Measurements from ENCODE around the gene DPP7.
"Not testable (repeated sequence)": the region's sequence is repeated elsewhere in the genome, so short reads cannot be mapped to it uniquely, and the experiment has no call there.

The DPP7 gene

DNA sequence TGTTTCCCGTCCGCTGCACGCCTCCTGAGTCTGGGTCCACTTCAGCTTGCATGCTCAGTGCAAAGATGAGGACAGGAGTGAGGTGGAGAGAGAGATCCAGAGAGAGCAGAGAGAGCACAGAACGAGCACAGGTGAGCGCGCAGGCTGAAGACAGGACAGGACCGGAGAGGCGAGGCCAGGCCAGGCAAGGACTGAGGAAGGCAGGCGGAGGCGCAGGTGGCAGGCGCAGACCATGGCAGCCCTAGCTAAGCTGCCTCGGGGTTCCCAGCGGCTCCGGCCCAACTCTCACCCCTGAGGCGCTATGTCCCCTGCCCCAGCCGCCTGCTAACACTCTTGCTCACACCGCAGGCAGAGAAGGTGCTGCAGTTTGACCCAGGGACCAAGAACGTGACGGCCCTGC lies 34.1 kb upstream of the DPP7 start:
- in situ Hi-C loops (cut with HindIII; ENCODE audit: low sequenced_read_pairs): no loop called here

DNA sequence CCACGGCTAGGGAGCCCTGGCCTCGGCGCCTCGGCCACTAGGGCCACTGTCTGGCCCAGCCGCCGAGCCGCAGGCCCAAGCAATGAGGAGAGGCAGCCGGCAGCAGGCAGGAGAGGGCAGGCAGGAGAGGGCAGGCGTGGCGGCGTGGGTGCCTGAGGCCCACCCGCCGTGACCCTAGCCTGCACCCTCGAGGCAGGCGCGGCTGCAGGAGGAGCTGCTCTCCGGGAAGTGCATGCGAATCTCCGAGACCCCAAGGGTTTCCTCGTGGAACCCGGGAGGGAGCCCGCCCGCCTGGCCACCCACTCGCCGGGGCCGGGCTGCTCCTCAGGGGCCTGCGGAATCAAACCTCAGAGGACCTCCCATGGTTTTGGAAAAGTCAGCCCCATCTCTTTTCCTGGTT lies 33.7 kb upstream of the DPP7 start:
- in situ Hi-C loops (cut with HindIII; ENCODE audit: low sequenced_read_pairs): no loop called here

DNA sequence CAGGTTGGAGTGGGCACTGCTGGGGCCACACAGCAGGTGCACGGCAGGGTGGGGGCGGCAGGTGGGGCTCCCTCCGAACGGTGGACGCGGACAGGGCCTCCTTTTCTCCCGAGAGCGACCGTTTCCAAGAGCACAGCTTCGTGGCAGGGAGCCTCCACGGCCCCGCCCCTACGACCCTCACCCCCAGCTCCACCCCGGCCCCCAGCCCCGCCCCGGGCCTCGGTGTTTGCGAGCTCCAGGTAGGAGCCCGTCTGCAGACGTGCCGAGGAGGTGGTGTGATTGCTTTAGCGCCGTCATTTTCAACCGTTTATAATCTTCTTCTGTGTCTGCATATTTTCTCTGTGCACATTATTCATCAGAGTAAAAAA lies 33.2 kb upstream of the DPP7 start:
- in situ Hi-C loops (cut with HindIII; ENCODE audit: low sequenced_read_pairs): no loop called here

DNA sequence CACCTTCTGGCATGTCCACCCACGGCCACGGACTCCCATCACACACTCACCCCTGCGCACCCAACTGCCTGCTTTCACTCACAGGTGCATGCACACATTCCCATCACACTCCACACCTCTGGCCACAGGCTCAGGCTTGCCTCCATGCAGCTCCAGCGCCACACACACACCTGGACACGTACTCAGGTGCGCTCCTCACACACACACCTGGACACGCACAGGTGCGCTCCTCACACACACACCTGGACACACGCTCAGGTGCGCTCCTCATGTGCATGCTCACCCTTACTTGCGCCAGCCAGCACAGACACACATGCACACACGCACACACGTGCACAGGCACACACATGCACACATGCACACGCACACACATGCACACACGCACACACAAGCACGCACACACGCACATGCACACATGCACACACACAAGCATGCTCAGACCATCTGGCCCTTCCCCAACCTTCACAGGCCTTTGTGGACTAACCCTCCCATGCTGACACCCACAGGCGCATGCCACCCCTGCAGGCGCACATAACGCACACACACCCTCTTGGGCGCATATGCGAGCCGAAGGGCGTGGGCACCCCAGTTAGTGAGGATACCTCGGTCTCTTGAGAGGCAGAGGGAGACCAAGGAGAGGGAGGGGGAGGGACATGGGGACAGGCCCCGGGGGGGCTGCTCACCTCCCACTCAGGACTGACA lies 32.7 kb upstream of the DPP7 start:
- in situ Hi-C loops (cut with HindIII; ENCODE audit: low sequenced_read_pairs): no loop called here

DNA sequence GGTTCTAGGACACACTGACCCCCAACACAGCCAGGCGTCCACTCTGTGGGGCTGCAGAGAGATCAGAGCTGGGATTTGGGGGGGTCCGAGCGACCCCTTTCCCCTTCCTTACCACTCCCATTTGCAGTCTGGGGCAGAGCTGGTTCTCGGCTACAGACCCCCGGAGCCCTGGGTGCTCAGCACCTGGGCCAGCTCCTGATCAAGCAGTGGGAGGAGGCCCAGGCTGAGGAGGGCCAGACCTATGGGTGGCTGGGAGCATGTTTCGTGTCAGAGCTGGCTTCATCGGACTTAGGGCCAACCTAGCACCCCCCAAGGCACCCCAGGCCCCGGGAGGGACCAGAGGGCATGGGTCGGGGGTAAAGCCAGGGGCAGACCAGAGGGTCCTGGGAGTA lies 32.0 kb upstream of the DPP7 start:
- in situ Hi-C loops (cut with HindIII; ENCODE audit: low sequenced_read_pairs): no loop called here

DNA sequence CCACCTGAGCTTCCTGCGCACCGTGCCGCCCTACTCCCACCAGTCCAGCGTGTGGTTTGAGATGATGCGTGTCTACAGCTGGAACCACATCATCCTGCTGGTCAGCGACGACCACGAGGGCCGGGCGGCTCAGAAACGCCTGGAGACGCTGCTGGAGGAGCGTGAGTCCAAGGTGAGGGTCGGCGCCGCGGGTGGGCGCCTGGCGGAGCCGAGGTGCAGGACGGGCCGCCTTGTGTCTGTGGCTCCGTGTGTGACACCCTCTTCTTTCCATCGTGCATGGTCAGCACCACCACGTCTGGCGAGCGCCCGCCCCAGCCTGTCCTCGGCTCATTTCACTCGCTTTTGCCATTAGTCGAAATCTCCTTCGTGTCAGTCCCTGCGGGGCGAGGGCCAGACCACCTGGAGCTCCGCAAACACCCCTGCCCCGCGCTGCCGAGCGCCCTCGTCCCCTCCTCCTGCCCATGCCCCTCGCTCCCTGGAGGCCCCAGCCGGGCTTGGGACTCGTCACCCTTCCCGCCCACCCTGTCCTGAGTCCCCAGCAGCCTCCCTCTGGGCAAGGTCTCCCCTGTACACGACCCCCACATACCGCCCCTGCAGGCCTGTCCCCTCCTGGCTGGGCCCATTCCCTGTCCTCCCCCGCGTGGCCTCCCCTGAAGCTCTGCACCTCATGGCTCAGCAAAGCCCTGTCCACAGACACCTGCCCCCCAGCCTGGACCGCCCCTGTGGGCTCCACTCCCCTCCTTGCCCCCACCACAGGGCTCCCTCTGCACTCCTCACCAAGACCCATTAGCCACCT lies 31.4 kb upstream of the DPP7 start:
- in situ Hi-C loops (cut with HindIII; ENCODE audit: low sequenced_read_pairs): no loop called here

DNA sequence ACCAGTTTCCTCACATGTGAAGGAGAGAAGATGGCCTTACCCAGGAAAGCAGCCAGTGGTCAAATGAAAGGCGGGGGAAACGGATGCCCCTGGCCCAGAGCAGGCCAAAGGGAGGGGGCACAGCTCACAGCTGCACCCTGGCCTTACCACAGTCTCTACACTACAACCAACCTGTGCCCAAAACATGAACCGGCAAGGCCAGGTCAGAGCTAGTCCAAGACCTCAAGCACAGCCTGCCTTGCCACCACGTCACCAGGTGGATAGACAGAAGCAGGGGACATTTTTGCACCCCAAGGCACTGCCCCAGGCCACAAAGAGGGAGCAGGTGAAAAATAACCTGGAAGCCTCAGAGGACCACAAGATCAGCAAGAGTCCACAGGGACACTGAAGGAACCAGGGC lies 28.9 kb upstream of the DPP7 start:
- in situ Hi-C loops (cut with HindIII; ENCODE audit: low sequenced_read_pairs): no loop called here

DNA sequence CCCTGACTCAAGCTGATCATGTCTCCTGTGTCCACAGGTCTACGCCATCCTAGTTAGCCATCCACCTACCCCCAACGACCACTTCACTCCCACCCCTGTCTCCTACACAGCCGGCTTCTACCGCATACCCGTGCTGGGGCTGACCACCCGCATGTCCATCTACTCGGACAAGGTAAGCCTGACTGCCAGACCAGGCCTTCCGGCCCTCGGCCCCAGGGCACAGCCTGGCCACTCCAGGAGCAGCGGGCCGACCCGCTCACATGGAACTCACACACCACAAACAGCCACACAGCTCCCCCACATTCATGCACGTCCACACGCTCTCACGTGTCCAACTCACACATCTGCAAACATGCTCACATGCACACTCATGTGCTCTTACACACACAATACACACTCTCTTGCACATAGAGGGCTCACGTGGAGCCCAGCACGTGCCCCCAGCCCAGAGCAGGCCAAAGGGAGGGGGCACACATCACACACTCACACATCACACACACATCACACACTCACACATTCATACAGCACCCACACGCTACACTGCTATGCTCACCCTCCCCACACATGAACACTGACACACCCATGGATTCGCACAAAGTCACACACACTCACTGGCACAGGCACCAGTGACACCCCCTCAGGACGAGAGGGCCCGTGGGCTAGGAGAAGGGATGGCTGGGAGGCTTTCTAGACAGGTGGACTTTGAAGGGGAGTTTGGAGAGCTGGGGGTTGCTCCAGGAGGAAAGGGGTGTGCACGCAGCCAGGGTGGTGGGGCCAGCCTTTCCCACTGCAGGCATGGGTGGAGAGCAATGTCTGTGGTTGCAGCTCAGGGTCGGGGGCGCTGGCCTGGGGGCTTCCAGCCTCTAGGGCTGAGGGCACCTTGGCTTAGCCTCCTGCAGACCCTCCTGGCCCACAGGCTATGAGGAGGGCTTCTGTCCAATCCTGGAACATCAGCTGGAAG lies 27.7 kb upstream of the DPP7 start:
- in situ Hi-C loops (cut with HindIII; ENCODE audit: low sequenced_read_pairs): no loop called here

DNA sequence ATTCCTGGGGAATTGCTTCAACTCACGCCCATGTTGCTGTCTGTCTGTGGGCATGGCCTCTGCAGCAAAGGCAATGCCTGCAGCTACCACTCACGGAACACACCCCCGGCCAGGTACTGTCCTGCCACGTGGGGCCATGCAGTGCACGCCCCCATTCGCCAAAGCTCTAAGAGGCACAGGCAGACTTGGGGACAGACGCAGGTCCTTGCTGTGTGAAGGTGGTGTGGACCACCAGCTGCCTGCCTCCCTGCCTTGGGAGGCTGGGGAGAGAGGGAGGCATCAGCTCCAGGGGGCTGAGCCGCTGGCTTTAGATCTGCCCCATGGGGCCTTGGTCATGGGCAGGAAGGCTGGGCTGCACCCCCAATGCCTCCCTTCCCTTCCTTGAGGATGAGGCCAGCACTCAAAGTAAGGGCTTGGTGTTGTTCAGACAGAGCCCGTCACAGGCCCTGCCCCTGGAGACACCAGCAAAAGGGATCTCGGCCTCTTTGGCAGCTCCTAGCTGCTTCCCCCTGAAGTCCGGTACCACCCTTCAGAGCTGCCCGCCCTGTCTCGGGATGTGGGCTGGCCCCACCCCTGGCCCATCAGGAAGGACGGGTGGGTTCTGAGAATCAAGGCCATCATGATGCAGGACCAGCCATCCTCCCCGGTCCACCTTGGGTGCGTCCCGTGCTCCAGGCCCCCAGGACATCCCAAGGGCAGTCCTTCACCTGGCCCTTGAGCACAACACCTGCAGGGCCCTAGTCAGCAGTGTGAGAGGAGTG lies 26.7 kb upstream of the DPP7 start:
- in situ Hi-C loops (cut with HindIII; ENCODE audit: low sequenced_read_pairs): no loop called here

DNA sequence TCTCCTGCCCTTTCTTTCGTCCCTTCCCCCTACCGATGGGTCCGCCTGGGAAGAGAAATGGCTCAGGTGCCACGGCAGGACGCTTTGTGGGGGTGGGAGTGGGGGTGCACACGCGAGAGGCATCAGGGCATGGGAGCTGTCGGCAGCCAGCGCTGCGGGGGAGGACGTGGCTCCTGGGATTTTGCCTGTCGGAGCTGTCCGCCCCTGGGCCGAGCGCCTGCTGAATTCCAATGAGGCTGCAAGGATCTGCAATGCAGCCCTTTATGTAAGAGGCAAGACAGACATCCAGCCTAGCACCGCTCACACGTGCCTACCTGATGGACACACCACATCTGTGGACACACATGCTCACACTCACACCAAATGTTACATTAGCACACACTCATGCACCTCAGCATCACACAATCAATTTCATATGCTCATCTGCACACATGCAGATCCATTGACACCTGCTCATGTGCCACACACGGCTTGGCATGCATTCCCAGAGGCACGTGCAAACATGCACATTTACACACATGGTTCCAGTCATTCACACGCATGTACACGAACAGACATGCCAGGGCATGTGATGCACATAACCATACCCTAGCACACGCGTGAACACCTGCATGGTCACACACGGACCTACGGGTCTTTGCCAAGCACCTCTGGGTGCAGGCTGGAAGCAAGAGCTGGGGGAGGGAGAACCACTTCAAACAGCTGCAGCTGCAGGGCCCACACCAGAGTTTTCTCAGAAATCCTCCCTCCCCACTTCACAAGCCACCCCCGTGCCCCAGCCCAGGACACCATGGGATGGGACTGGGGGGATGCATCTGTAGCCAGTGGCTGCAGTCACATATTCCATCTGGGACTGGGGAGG lies 25.8 kb upstream of the DPP7 start:
- in situ Hi-C loops (cut with HindIII; ENCODE audit: low sequenced_read_pairs): no loop called here

DNA sequence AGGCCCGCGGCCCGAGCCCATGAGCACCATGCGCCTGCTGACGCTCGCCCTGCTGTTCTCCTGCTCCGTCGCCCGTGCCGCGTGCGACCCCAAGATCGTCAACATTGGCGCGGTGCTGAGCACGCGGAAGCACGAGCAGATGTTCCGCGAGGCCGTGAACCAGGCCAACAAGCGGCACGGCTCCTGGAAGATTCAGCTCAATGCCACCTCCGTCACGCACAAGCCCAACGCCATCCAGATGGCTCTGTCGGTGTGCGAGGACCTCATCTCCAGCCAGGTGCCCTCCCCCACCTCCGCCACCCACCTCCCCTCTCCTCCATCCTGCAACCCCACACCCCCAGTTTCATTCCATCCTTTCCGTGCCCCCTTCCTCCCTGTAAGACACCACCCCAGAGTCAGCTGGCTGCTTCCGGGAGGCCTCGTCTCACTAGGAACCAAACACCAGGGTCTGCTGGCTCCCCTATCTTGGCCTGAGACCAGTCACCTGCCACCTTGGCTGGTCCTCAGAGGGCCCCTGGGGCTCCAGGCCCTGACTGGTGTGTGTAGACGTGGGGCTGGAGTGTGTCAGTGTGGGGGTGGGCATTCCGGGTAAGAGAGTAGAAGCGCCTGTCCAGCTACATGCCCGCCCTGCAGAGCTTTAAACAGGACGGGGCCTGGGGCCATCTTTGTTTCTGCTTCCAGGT lies 25.1 kb upstream of the DPP7 start:
- in situ Hi-C loops (cut with HindIII; ENCODE audit: low sequenced_read_pairs): no loop called here

DNA sequence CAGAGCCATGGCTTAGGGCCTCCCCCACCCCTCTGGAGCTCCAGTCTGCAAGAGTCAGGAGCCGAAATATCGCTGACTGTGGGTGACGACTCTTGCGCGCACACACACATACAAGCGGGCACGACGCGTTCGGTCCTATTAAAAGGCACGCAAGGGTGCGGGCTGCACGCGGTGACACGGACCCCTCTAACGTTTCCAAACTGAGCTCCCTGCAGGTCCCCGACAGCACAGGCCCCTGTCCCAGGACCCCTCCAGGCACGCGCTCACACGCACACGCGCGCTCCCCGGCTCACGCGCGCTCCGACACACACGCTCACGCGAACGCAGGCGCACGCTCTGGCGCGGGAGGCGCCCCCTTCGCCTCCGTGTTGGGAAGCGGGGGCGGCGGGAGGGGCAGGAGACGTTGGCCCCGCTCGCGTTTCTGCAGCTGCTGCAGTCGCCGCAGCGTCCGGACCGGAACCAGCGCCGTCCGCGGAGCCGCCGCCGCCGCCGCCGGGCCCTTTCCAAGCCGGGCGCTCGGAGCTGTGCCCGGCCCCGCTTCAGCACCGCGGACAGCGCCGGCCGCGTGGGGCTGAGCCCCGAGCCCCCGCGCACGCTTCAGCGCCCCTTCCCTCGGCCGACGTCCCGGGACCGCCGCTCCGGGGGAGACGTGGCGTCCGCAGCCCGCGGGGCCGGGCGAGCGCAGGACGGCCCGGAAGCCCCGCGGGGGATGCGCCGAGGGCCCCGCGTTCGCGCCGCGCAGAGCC lies 24.4 kb upstream of the DPP7 start, which contains the start of gene GRIN1:
TSS of gene GRIN1 (plus strand) at position 433 of the 746 bp plus-strand sequence. CDS start 333 bp downstream, outside the sequence.
- in situ Hi-C loops (cut with HindIII; ENCODE audit: low sequenced_read_pairs): no loop called here

DNA sequence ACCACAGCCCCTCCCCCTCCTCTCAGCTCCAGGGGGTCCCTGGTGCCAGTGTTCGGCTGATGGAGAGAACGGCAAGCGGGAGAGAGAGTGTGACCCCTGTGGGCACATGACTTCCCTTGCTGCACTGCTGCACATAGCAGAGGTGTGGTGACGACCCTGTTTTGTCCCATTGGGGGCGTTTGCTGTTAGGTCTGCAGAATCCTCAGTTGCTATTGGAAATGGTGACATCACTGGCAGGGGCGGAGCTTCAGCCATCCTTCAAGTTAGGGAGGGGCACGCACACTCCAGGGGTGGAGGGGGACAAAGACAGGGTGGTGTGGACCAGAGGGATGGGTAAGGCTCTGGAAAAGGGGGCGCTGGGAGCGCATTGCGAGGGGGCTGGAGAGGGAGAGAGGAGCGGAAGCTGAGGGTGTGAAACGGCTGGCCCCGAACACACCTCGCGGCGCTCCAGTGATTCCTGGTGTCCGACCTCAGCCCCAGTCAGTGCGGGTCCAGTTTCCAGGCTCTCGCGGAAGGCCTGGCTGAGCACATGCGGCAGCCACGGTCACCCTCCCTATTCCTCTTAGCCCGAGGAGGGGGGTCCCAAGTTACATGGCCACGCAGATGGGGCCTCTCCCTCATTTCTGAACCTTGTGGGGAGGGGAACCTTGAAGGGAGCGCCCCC lies 23.7 kb upstream of the DPP7 start:
- in situ Hi-C loops (cut with HindIII; ENCODE audit: low sequenced_read_pairs): no loop called here

DNA sequence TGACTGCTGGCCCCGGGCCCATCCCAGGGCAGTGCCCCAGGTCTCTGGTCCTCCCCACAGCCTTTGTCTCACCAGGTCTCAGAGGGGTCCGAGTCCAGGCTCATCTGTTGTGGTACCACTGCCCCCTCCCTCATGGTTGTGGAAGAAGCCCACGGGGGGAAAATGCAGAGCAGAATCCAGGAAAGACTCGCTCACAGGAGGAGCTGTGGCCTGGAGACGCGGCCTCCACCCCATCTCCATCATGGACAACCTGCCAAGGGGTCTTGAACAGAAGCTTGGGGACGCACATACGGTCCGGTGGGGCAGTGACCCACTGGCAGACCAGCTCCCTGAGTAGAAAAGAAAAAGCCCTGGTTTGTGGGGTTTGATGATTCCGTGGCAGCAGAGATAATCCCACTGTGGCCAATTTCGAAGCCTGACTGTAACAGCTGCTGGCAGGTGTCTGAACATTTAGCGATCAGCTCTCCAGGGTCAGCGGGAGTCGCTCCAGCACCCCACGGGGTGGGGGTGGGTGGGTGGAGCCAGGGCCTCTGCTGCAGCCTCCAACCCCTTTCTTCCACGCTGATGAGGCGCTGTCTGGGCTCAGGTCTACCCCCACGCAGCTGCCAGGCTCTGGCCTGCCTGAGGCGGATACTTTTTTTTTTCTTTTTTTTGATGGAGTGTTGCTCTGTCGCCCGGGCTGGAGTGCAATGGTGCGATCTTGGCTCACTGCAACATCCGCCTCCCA lies 22.5 kb upstream of the DPP7 start:
- in situ Hi-C loops (cut with HindIII; ENCODE audit: low sequenced_read_pairs): no loop called here

DNA sequence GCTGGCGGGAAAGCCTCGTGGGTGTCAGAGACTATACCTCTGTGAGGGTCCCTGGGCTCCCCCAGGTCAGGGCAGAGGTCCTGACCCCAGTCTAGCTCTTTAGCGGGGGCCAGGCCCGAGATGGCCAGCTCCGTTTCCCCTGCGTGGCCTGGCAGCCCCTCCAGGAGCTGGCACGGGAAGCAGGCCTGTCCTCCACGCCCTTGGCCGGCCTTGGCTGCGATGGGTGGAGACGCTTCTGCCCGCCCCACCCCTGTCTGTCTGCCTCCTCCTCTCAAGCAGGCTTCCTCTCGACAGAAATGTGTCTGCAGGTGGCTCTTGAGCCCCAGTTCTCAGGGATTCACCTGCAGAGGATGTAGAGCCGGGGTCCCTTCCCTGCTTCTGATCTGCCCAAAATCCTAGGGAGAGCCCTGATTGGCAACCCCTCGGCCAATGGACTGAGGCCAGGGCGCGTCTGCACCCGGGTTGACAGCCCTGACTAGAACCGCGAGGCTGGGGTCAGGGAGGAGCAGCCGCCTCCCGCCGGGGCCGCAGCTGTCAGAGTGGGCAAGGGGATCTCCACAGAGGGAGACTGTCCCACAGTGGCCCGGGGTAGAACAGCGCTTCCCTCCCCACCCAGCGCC lies 21.8 kb upstream of the DPP7 start:
- in situ Hi-C loops (cut with HindIII; ENCODE audit: low sequenced_read_pairs): no loop called here

DNA sequence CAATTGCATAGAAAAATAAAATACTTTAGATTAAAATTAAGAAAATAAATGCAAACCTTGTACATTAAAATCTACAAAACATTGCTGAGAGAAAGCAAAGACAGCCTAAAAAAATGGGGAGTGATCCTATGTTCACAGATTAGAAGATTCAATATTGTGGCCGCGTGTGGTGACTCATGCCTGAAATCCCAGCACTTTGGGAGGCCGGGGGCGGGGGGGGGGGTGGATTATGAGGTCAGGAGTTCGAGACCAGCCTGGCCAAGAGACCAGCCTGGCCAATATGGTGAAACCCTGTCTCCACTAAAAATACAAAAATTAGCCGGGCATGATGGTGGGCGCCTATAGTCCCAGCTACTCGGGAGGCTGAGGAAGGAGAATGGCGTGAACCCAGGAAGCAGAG lies 20.6 kb upstream of the DPP7 start:
- in situ Hi-C loops (cut with HindIII; ENCODE audit: low sequenced_read_pairs): not testable (repeated sequence)

DNA sequence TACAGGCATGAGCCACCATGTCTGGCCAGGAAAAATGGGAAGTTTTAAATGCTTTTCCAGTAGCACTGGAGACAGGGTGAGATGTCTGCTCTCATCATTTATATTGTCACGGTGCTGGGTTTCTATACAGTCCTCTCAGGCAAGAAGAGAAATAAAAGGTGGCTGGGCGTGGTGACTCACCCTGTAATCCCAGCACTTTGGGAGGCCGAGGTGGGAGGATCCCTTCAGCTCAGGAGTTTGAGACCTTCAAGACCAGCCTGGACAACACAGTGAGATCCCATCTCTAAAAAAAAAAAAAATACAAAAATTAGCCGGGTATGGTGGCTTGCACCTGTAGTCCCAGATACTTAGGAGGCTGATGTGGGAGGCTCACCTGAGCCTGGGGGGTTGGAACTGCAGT lies 19.7 kb upstream of the DPP7 start:
- in situ Hi-C loops (cut with HindIII; ENCODE audit: low sequenced_read_pairs): no loop called here

Measured in DLD1 (cell line).